Calu3 (cell line): ENCODE data around the gene CSTF1. TPM values are rescaled to one million over a fixed set of nuclear protein-coding genes. Genes with fewer than 3 reads are reported as not detected.
A peak's percentile ranks its signal among the peaks of the same experiment; 100 is the strongest.

Experiments used
- BruUV-seq: library from RNA; stranded (reverse); fragments of 400-500 nt; replicated peaks from 2 replicates; lab custom pipeline; 2021; lab: Mats Ljungman, UMichigan
- CTCF ChIA-PET: fragments of 300-600 bp; sonication (Branson Sonifier 250); formaldehyde crosslinking; loops from one replicate; lab custom pipeline; 2022; ENCODE audit warnings: antibody characterized with exemption; lab: Charles Lee
- DNase-seq: peaks from one replicate; pipeline ENCODE4 v3.0.0; 2022
- H3K27ac Mint-ChIP-seq: one replicate; pipeline ENCODE4 v1.8.0; 2022; ENCODE audit warnings: mixed read lengths; ENCODE audit not compliant: unreplicated experiment
- H3K27me3 Mint-ChIP-seq: one replicate; pipeline ENCODE4 v1.8.0; 2022; ENCODE audit warnings: mixed read lengths; ENCODE audit not compliant: unreplicated experiment
- H3K36me3 Mint-ChIP-seq: one replicate; pipeline ENCODE4 v1.8.0; 2022; ENCODE audit warnings: mild to moderate bottlenecking, moderate library complexity, mixed read lengths; ENCODE audit not compliant: insufficient read depth, unreplicated experiment
- H3K4me1 Mint-ChIP-seq: one replicate; pipeline ENCODE4 v1.8.0; 2022; ENCODE audit warnings: mild to moderate bottlenecking, low read depth, mixed read lengths; ENCODE audit not compliant: unreplicated experiment
- H3K4me3 Mint-ChIP-seq: one replicate; pipeline ENCODE4 v1.8.0; 2022; ENCODE audit warnings: mild to moderate bottlenecking, low read depth, moderate library complexity, mixed read lengths; ENCODE audit not compliant: unreplicated experiment
- H3K9me3 Mint-ChIP-seq: one replicate; pipeline ENCODE4 v1.8.0; 2022; ENCODE audit warnings: low read depth, mixed read lengths; ENCODE audit not compliant: unreplicated experiment
- CTCF ChIP-seq: fragments of 200-600 bp; IDR thresholded peaks from one replicate; pipeline ENCODE4 v1.8.0; 2022; ENCODE audit warnings: antibody characterized with exemption; ENCODE audit not compliant: unreplicated experiment
- intact Hi-C: fragments of 100-400 bp; cut with micrococcal nuclease; formaldehyde crosslinking; loops from one replicate; pipeline ENCODE4 v1.10.0; 2022; ENCODE audit not compliant: unreplicated experiment
- total RNA-seq: library from RNA; stranded (reverse); gene quantifications from 2 replicates; pipeline ENCODE4 v1.2.3, GENCODE V29; 2022

CSTF1 gene
- total RNA-seq, 1 experiment from 2014 or later = 44.3 TPM

DNA sequence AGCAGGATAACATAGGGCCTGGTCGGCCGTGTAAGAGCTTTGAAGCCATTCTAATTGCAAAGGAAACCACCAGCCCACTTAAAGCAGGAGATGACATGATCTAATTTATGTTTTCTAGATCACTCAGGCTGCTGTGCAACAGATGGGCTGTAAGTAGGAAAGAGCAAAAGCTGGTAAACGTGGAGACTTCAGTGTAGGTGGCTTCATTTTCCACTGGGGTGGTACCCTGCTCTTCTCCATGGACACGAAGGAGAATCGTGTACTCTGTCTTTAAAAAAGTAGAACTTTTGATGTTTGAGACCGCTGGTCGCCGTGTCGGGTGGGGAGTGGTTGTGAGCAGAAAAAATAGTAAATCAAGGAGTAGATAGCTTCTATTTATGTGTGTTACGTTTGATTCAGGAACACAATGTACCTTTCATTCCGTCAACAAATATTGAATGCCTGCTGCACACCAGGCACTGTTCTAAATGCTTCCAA is 26.0 kb downstream of the CSTF1 start:
- Mint-ChIP-seq H3K27ac (peak overlapping the region; percentile 40), H3K27me3 (no peaks in the 10 kb centered on the region)

GRCh38 chr20:56420028-56420427 is 27.6 kb downstream of the CSTF1 start:
- CTCF ChIA-PET = interaction anchor here (0.9 kb wide), 1 partner anchor 642 kb away, joined by 12 read pairs; no protein-coding TSS in a partner anchor
- DNase-seq = no peak
- Mint-ChIP-seq H3K36me3 (no peaks in the 10 kb centered on the region), H3K27ac (no peak overlapping the region), H3K9me3 (no peaks in the 10 kb centered on the region), H3K4me1 (peaks cover 13% of the 10 kb centered on the region), H3K27me3 (no peaks in the 10 kb centered on the region), H3K4me3 (no peak overlapping the region)
- TF ChIP-seq CTCF = no peak
- intact Hi-C loops = no loop called here
- BruUV-seq = no TSS peak

More for the DNA sequence above, 26.0 kb downstream of the CSTF1 start:
- no peaks in the 10 kb centered on the region for H3K9me3 Mint-ChIP-seq
- H3K4me3 Mint-ChIP-seq = no peak overlapping the region
- no peak for TF ChIP-seq CTCF
- BruUV-seq = no TSS peak
- peaks cover 13% of the 10 kb centered on the region for H3K4me1 Mint-ChIP-seq
- intact Hi-C loops = no loop called here
- no peak for DNase-seq
- H3K36me3 Mint-ChIP-seq = no peaks in the 10 kb centered on the region
- CTCF ChIA-PET = no interaction called here

- DNase-seq = no peak
- no peaks in the 10 kb centered on the region for H3K36me3 Mint-ChIP-seq
- H3K4me3 Mint-ChIP-seq = no peak overlapping the region
- no TSS peak for BruUV-seq
- H3K4me1 Mint-ChIP-seq = peaks cover 13% of the 10 kb centered on the region
- TF ChIP-seq CTCF = no peak
- H3K27me3 Mint-ChIP-seq = no peaks in the 10 kb centered on the region
- no peaks in the 10 kb centered on the region for H3K9me3 Mint-ChIP-seq
- H3K27ac Mint-ChIP-seq = no peak overlapping the region
- CTCF ChIA-PET = no interaction called here
- intact Hi-C loops = no loop called here
Measured at GRCh38 chr20:56420940-56421688, 28.7 kb downstream of the CSTF1 start.

- intact Hi-C loops = no loop called here
- BruUV-seq = no TSS peak
- H3K27me3 Mint-ChIP-seq = no peaks in the 10 kb centered on the region
- no peaks in the 10 kb centered on the region for H3K9me3 Mint-ChIP-seq
- H3K36me3 Mint-ChIP-seq = no peaks in the 10 kb centered on the region
- H3K4me1 Mint-ChIP-seq = peaks cover 13% of the 10 kb centered on the region
- TF ChIP-seq CTCF = no peak
- CTCF ChIA-PET = interaction anchor here (0.6 kb wide), 1 partner anchor 63 kb away, joined by 5 read pairs; the partner anchor contains the start of gene FAM210B
- peak; percentile 40 for DNase-seq
- H3K27ac Mint-ChIP-seq = no peak overlapping the region
- H3K4me3 Mint-ChIP-seq = no peak overlapping the region
Measured at GRCh38 chr20:56422076-56422823, 29.8 kb downstream of the CSTF1 start.
